ENCODE data around the gene SLC4A4.

SLC4A4 gene

DNA sequence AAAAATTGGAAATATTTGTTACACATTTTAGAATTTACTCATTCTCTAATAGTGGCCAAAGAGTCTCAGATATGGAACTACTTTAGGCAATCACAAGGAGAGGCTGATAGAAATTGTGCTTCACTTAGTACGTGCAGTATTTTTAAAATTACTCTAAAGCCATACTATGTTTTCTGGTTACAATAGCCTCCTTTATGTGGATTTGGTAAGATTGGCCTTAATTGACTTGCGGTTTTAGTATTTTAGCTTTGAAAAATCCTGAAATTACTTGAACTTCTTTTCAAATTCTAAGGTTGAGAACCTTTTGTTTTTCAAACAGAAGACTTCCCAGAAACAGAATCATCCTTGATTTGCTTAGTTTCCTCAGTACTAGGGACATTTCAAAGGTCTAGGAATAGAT, 215.2 kb downstream of the SLC4A4 start:
- H3K27me3 ChIP-seq, result no peaks in the 10 kb centered on the region
- no peaks in the 10 kb centered on the region for H4K20me1 ChIP-seq
- no peak overlapping the region for H3K4me2 ChIP-seq
- no peak overlapping the region for H3K4me3 ChIP-seq
- H3K36me3 ChIP-seq, result no peaks in the 10 kb centered on the region
- no peaks in the 10 kb centered on the region for H3K4me1 ChIP-seq
- H3K9ac ChIP-seq, result no peak overlapping the region
- no peak overlapping the region for H3K27ac ChIP-seq
- no peak for TF ChIP-seq Cebpa-rat (IDR thresholded peaks at IDR 0.05)
- no peaks in the 10 kb centered on the region for H3K9me3 ChIP-seq (replicated peaks in 1 of 11)

DNA sequence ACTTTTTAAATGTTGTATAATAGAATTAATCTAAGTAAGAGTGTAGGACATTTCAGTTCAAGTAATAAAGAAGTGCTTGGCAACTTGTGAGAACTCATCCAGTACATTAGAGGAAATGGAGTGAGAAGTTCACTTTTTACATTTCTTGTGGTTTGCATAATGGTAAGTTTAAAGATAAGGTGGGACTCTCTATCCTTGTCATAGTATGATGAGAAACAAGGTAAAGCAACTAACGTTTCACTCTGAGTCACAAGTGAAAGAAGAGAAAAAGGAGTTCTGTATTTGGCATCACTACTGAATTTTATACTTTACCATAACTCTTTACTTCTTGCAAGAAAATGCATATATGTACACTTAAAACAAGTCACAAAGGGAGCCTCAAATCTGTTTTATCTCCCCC, 219.4 kb downstream of the SLC4A4 start:
- Histone ChIP-seq H4K20me1 (no peaks in the 10 kb centered on the region), H3K9me3 (replicated peaks in 1 of 11) (no peaks in the 10 kb centered on the region), H3K4me2 (no peak overlapping the region), H3K9ac (no peak overlapping the region), H3K36me3 (no peaks in the 10 kb centered on the region), H3K27me3 (no peaks in the 10 kb centered on the region), H3K4me3 (no peak overlapping the region), H3K27ac (no peak overlapping the region), H3K4me1 (no peaks in the 10 kb centered on the region)
- no peak for TF ChIP-seq Cebpa-rat (IDR thresholded peaks at IDR 0.05)

DNA sequence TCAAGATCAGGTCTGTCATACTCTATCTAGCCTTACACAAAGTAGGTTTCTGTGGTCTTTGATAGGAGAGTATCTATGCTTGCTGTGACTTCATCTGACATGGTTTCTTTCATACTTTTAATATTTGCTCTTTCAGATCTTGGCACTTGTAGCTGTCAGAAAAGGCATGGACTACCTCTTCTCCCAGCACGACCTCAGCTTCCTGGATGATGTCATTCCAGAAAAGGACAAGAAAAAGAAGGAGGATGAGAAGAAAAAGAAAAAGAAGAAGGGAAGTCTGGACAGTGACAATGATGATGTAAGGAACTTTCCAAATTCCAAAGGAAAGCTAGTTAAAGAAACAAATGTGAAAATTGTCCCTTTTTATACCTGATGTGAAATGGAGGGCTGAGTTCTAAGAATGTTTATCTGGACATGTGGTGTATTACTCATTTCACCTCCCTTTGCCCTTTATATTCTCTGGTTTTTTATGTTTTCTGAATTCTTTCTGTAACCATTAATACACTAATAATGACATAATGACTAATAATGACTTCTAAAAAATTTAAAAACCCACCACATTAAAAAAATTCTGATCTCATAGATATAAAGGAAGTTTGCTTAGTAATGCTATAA, 221.2 kb downstream of the SLC4A4 start:
- Histone ChIP-seq H3K4me1 (no peaks in the 10 kb centered on the region), H3K27ac (no peak overlapping the region), H3K4me3 (no peak overlapping the region), H3K27me3 (no peaks in the 10 kb centered on the region), H3K36me3 (no peaks in the 10 kb centered on the region), H3K9ac (no peak overlapping the region), H3K9me3 (replicated peaks in 1 of 11) (no peaks in the 10 kb centered on the region), H3K4me2 (no peak overlapping the region), H4K20me1 (no peaks in the 10 kb centered on the region)
- no peak for TF ChIP-seq Cebpa-rat (IDR thresholded peaks at IDR 0.05)

DNA sequence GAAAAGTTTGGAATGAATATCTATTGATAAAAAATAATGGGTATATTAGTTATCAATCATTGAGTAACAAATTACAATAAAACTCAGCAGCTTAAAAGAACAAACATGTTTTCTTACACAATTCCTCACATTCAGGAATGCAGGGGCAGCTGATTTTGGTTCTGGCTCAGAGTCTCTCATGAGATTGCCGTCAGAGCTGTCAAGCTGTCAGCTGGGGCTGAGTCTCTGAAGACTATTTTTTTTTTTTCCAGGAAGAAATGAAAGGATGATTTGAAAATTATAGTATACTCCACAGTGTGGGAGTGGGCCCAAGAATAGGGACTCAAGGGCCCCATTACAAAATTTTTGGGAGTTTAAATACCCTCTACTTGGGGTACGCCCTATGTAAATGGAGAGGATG, 226.0 kb downstream of the SLC4A4 start:
- TF ChIP-seq Cebpa-rat (IDR thresholded peaks at IDR 0.05), result no peak
- Histone ChIP-seq H3K4me1 (no peaks in the 10 kb centered on the region), H4K20me1 (no peaks in the 10 kb centered on the region), H3K27me3 (no peaks in the 10 kb centered on the region), H3K4me3 (no peak overlapping the region), H3K9me3 (replicated peaks in 1 of 11) (no peaks in the 10 kb centered on the region), H3K36me3 (no peaks in the 10 kb centered on the region), H3K27ac (no peak overlapping the region), H3K9ac (no peak overlapping the region), H3K4me2 (no peak overlapping the region)

DNA sequence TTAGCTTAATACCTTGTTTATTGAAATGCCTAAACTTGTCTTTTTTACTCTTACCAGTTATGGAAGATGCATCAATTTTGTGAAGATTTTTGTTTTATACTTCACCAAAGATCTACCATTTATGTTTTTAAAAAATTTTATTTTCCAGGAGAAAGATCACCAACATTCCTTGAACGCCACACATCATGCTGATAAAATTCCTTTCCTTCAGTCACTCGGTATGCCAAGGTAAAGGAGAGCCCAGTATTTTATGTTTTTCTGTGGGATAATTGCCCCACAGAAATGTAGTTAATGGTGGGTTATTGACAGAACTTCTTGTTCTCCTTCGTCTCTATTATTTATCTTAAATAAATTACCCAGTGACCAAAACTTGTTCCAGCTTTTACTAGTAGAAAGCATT, 228.0 kb downstream of the SLC4A4 start:
- Histone ChIP-seq H3K27ac (no peak overlapping the region), H3K4me2 (no peak overlapping the region), H3K27me3 (no peaks in the 10 kb centered on the region), H3K9ac (no peak overlapping the region), H4K20me1 (no peaks in the 10 kb centered on the region), H3K9me3 (replicated peaks in 1 of 11) (no peaks in the 10 kb centered on the region), H3K4me3 (no peak overlapping the region), H3K36me3 (no peaks in the 10 kb centered on the region), H3K4me1 (no peaks in the 10 kb centered on the region)
- no peak for TF ChIP-seq Cebpa-rat (IDR thresholded peaks at IDR 0.05)

DNA sequence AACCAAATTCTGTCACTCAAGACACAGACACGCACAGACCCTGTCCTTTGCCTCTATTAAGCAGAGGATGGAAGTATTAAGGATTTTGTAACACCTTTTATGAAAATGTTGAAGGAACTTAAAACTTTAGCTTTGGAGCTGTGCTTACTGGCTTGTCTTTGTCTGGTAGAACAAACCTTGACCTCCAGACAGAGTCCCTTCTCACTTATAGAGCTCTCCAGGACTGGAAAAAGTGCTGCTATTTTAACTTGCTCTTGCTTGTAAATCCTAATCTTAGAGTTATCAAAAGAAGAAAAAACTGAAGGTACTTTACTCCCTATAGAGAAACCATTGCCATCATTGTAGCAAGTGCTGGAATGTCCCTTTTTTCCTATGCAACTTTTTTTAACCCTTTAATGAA, 229.3 kb downstream of the SLC4A4 start:
- Histone ChIP-seq H3K4me1 (no peaks in the 10 kb centered on the region), H4K20me1 (no peaks in the 10 kb centered on the region), H3K36me3 (no peaks in the 10 kb centered on the region), H3K4me3 (no peak overlapping the region), H3K4me2 (no peak overlapping the region), H3K27ac (no peak overlapping the region), H3K9ac (no peak overlapping the region), H3K9me3 (replicated peaks in 1 of 11) (no peaks in the 10 kb centered on the region), H3K27me3 (no peaks in the 10 kb centered on the region)
- TF ChIP-seq Cebpa-rat (IDR thresholded peaks at IDR 0.05), result no peak

DNA sequence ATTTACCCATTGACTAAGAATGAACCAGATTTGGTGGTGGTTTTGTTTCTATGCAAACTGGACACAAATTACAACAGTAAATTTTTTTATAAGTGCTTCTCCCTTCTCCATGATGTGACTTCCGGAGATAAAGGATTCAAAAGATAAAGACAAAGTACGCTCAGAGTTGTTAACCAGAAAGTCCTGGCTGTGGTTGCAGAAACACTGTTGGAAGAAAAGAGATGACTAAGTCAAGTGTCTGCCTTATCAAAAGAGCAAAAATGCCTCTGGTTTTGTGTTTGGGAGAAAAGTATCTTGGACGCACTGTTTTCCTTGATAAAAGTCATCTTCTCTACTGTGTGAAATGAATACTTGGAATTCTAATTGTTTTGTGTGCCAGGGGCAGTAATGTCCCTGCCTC, 231.7 kb downstream of the SLC4A4 start:
- H3K36me3 ChIP-seq, result no peaks in the 10 kb centered on the region
- no peaks in the 10 kb centered on the region for H3K4me1 ChIP-seq
- H3K4me2 ChIP-seq, result no peak overlapping the region
- H3K27ac ChIP-seq, result no peak overlapping the region
- H3K9ac ChIP-seq, result no peak overlapping the region
- H3K27me3 ChIP-seq, result no peaks in the 10 kb centered on the region
- no peak for TF ChIP-seq Cebpa-rat (IDR thresholded peaks at IDR 0.05)
- no peaks in the 10 kb centered on the region for H4K20me1 ChIP-seq
- no peak overlapping the region for H3K4me3 ChIP-seq
- no peaks in the 10 kb centered on the region for H3K9me3 ChIP-seq (replicated peaks in 1 of 11)

DNA sequence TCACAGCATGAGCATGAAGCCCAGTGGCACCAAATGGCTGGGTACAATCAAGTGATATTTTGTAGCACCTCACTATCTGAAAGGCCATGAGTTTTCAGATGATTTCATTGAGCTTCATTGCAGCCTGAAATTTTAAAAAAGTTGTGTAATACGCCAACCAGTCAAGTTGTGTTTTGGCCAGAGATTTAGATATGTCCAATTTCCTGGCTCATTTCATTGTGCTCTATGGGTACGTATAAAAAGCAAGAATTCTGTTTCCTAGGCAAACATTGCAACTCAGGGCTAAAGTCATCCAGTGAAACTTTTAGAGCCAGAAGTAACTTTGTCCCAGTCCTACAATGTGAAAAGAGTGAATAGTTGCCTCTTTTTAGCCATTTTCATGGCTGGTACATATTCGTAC, 232.5 kb downstream of the SLC4A4 start:
- H3K36me3 ChIP-seq, result no peaks in the 10 kb centered on the region
- H3K27me3 ChIP-seq, result no peaks in the 10 kb centered on the region
- no peak overlapping the region for H3K4me3 ChIP-seq
- no peaks in the 10 kb centered on the region for H4K20me1 ChIP-seq
- H3K27ac ChIP-seq, result no peak overlapping the region
- no peaks in the 10 kb centered on the region for H3K4me1 ChIP-seq
- H3K9ac ChIP-seq, result no peak overlapping the region
- H3K4me2 ChIP-seq, result no peak overlapping the region
- H3K9me3 ChIP-seq (replicated peaks in 1 of 11), result no peaks in the 10 kb centered on the region
- TF ChIP-seq Cebpa-rat (IDR thresholded peaks at IDR 0.05), result no peak

DNA sequence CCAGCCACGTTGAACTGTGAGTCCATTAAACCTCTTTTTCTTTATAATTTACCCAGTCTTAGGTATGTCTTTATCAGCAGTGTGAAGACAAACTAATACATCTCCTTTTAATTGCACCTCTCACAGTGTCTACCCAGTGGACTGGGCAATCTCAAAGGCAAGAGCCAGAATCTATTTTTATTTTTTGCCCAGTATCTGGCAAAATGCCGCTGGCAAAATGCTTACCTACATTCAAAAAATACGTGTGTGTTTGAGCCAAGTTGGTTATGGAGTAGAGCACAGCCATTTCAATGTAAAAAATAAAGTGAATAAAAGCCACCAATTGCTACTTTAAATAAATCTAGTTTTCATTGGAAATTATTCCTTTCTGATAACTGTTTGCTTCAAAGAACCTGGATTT, 245.2 kb downstream of the SLC4A4 start:
- H3K36me3 ChIP-seq, result no peaks in the 10 kb centered on the region
- no peak for TF ChIP-seq Cebpa-rat (IDR thresholded peaks at IDR 0.05)

DNA sequence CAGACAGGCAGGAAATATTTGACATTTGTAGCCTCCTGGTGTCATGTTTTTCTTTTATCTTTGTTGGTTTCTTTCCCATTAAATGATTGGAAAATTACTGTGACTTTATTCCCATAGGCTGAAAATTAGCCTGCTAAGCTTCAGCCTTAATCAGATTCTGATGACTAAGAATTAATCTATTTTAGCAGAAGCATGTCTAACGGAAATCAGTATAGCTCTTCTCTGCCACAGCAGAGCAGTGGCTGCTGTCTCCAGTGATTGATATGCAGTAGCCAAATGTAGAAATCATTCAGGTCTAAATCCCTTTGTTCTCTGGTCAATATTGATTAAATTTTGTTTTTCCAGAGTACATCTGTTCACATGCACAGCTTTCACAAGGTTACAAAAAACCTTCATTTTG, 245.8 kb downstream of the SLC4A4 start:
- H3K36me3 ChIP-seq, result no peaks in the 10 kb centered on the region
- no peaks in the 10 kb centered on the region for H3K27me3 ChIP-seq
- H3K4me2 ChIP-seq, result no peak overlapping the region

More for the DNA sequence above, 245.2 kb downstream of the SLC4A4 start:
- Histone ChIP-seq H3K9ac (no peak overlapping the region), H4K20me1 (no peaks in the 10 kb centered on the region), H3K9me3 (replicated peaks in 1 of 11) (peaks cover 0 to 18% (median 12%) of the 10 kb centered on the region in 11 experiments; a peak in 15 of 22 replicates), H3K4me3 (no peak overlapping the region), H3K27me3 (no peaks in the 10 kb centered on the region), H3K4me2 (no peak overlapping the region), H3K4me1 (no peaks in the 10 kb centered on the region), H3K27ac (no peak overlapping the region)

More for the DNA sequence above, 245.8 kb downstream of the SLC4A4 start:
- no peak overlapping the region for H3K9ac ChIP-seq
- no peak overlapping the region for H3K27ac ChIP-seq
- peaks cover 0 to 18% (median 12%) of the 10 kb centered on the region in 11 experiments; a peak in 15 of 22 replicates for H3K9me3 ChIP-seq (replicated peaks in 1 of 11)
- TF ChIP-seq Cebpa-rat (IDR thresholded peaks at IDR 0.05), result no peak
- no peaks in the 10 kb centered on the region for H3K4me1 ChIP-seq
- H4K20me1 ChIP-seq, result no peaks in the 10 kb centered on the region
- H3K4me3 ChIP-seq, result no peak overlapping the region

All from BLaER1 treated with 17β-estradiol and CSF1 and Interleukin-3, amounts not matched to agents 10 nM and 100 nM (cell line).